NCI-H2227 (cell line): ENCODE results near the gene MAP3K3.

ENCODE experiments used
- DNase-seq: peaks from one replicate; lab custom pipeline; 2025; ENCODE audit not compliant: unreplicated experiment; lab: John Stamatoyannopoulos, UW

Gene MAP3K3

GRCh38 chr17:63622574-63623390, 565 bp downstream of the MAP3K3 start:
- peak; percentile 68 for DNase-seq

DNA sequence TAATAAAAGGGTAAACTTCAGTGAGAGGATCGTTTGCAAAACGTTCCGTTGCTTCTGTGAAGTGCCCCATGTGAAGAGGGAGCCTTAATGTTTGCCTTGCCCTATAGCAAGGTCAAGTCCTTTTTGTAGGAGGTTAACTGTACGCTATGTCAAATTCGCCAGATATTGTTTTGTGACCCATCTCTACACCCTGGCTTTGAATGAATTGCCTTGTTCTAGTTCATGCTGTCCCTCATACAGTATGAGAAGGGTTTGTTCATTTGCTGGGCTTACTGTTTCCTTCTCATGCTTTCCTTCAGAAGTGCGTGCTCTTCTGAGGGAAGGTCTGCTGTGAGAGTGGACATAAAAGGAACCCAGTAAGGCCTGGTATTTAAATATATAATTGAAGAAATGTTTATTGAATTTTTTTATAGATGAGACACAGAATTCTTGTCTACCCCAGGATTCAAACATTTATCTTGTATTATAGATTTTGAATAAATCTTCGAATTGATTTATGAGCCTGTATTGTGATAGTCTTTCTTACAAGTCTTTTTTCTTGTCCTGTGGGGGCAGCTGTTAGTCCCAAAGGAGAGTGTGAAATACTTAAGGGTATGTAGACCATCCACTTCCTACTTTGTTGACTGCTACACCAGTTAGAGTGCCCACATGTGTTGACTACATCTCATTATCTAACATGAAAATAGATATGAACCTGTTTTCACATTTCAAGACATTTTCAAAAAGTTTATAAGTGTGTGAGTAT, 1.7 kb downstream of the MAP3K3 start:
- no peak for DNase-seq

DNA sequence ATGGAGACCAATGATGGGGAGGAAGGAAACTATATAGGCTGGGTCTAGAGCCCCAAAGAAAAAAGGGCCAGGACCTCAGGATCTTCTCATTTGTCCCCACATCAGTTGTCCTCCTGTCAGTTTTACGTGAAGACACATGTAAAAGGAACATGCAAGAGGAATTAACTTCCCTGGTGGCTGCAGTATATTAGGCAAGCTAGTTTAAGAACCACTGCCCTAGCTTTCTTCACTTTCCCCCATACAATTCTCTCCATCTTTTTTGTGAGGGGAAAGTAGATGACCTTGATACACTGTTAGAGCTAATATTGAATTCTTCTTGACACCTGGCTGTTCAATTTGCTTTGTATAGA, 2.3 kb downstream of the MAP3K3 start:
- no peak for DNase-seq

- no peak for DNase-seq
Observed at GRCh38 chr17:63626551-63627180, 4.4 kb downstream of the MAP3K3 start.

- DNase-seq: no peak
Observed at GRCh38 chr17:63629627-63630026, 7.4 kb downstream of the MAP3K3 start.

- DNase-seq: no peak
Observed at GRCh38 chr17:63631062-63631461, 8.8 kb downstream of the MAP3K3 start.

GRCh38 chr17:63631626-63632025, 9.4 kb downstream of the MAP3K3 start:
- DNase-seq: no peak

GRCh38 chr17:63633742-63634141, 11.5 kb downstream of the MAP3K3 start:
- DNase-seq: no peak

- DNase-seq: no peak
Observed at GRCh38 chr17:63634163-63634562, 11.9 kb downstream of the MAP3K3 start.

GRCh38 chr17:63634816-63635215, 12.6 kb downstream of the MAP3K3 start:
- no peak for DNase-seq

DNA sequence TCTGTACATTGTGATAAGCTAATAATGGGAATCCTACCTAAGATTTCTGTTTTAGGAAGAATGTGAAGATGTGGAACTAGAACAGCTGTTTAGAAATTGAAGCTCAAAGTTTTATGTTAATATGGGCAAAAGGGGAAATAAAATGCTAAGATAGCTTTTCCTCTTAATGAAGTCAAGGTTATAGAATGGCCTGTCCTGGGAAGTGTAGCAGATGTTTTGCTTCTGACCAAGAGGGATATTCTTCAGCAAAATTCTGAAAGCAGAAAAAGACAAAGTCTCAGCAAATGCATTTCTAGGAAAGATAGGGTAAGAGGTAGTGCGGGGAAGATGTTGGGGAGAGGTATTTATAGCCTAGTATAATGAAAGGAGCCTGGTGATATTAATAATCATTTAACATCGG, 13.1 kb downstream of the MAP3K3 start:
- no peak for DNase-seq

DNA sequence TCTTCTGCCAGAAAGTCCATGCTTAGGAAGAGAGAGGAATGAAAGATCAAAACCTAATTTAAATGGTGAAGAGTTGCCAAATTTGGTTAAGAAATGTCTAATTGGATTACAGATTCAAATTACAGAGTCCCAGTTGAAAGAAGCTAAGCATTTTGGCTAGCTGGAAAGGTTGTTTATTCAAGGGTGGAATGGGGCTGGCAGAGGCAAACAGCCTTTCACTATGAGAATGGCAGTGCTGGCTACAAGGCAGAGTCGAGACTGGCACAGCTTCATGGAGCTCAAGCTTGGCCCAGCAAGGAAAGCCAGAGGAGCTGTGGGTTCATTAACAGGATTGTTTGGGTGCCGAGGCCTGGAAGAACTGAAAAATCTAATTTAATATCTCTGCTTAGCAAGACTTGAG, 13.6 kb downstream of the MAP3K3 start:
- DNase-seq: no peak

DNA sequence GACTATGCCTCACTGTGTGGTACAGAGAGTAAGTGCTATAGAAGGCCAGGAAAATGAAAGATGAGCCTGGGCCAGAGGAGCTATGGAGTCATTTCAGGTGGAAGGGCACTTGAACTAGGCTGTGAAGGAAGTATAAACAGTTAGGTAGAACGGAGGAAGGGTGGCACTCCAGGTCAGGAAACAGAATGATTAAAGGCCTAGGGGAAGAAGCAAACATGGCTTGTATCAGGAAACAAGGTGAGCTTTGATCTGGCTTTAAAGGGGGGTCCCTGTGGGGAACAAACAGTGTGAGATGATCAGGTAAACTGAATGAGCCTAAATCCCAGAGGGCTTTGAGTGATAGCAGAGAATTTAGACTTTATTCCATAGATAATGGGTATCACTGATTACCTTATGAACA, 16.9 kb downstream of the MAP3K3 start:
- DNase-seq: no peak

- no peak for DNase-seq
Observed at GRCh38 chr17:63640038-63640437, 17.8 kb downstream of the MAP3K3 start.

GRCh38 chr17:63641692-63642448, 19.7 kb downstream of the MAP3K3 start:
- DNase-seq: no peak

GRCh38 chr17:63644846-63645245, 22.6 kb downstream of the MAP3K3 start:
- DNase-seq: no peak

DNA sequence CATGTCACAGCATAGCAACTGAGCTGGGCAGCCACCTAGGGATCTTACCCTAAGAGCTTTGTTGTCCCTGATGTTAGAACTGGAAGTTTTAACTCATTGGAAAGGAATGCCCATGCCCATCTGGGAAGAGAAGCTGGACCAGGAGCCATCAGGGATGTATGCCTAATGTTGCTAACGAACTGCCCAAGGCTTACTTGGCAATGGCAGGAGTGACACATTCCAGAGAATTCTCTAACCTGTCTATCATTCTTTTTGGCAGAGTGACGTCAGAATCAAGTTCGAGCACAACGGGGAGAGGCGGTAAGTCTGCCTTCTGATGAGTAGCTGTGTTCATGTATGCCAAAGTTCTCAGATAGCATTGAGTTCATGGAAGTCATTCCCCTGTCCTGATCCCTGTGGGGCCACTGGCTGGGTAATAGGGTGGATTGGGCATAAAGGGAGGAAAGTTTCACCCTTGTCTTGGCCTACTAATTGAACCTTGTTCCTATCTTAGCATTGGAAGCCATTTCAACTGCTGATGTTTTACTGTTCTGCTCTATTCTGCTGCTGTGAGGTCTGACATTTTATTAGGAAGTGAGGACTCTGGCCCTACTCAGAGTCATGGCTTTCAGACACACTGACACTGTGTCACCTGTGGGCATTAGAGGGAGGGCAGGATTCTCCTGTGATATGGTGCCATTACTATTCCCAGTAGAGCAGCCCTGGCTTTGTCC, 23.7 kb downstream of the MAP3K3 start:
- DNase-seq: no peak

DNA sequence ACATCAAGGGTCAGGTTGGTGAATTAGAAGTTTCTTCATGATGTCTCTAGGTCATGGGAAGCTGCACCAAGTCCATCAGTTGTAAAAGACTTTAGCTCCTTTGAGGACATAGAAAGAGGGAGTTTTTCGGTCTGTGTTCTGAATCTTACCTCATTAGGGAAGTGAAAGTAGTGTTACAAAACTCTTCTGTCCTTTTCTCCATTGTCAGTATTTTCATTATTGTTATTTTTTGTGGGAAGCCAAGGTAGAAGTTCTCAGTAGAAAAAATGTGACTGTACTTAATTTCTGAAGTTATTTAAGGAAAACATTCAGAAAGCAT, 24.2 kb downstream of the MAP3K3 start:
- DNase-seq: no peak

- no peak for DNase-seq
Observed at GRCh38 chr17:63647065-63647725, 25.0 kb downstream of the MAP3K3 start.

- DNase-seq: no peak
Observed at GRCh38 chr17:63647936-63648335, 25.7 kb downstream of the MAP3K3 start.
